ENCODE measurements around the gene ART3. TPM values are rescaled to one million over a fixed set of nuclear protein-coding genes. Genes with fewer than 3 reads are reported as not detected.

The ART3 gene
- total and polyA plus RNA-seq, 9 of the 15 experiments (the other 6 are each of a cell fraction or from before 2014, with no cell fraction given) = 0.69 to 1.4 (median 1.1) TPM; not detected in 1

- CTCF ChIA-PET (ENCODE audit: low intra/inter-chr PET ratio) = interaction anchor here (0.6 to 0.7 kb wide), 3 partner anchors 33 to 407 kb away, joined by 3 read pairs; no protein-coding TSS in a partner anchor
- peak; percentile 91 for ATAC-seq
- BruUV-seq (replicated peaks) = no TSS peak
- TF ChIP-seq RERE (CRISPR knock-in tag; IDR thresholded peaks at IDR 0.05; ENCODE audit: borderline replicate concordance) (0 out of 2 replicates have a peak, but pooled peaks have one; percentile 70), TAF9B (IDR thresholded peaks at IDR 0.05; ENCODE audit: partially characterized antibody) (peak; percentile 97), E2F5 (CRISPR knock-in tag; IDR thresholded peaks at IDR 0.05) (peak; percentile 84; the same call in 1 of the 2 replicates), ZEB2 (IDR thresholded peaks at IDR 0.05) (peak; percentile 98), POLR2H (tag; IDR thresholded peaks at IDR 0.05; ENCODE audit: low read depth) (peak; percentile 84)
These were observed 73.8 kb downstream of the ART3 start, which contains the start of gene NUP54 for GRCh38 chr4:76148142-76148865. Gene NUP54 (minus strand): TSS chr4:76148397. CDS start chr4:76148374, 23 bp downstream.

More at GRCh38 chr4:76148142-76148865, 73.8 kb downstream of the ART3 start, which contains the start of gene NUP54:
- in situ Hi-C loops (cut with MboI) = no loop called here
- no peaks in the 10 kb centered on the region for H3K9me1 ChIP-seq (ENCODE audit: control insufficient read depth, insufficient read depth, low read length)
- H3K36me3 ChIP-seq (ENCODE audit: control insufficient read depth, insufficient read depth, low read length) = peaks cover 37% of the 10 kb centered on the region; the same call in 2 of the 3 replicates
- intact Hi-C loops (cut with micrococcal nuclease) = no loop called here
- DNase-seq (ENCODE audit: extremely low read depth in 1 of 4, low spot score in 3 of 4) (peak; percentile 90 to 98 (median 92)), FAIRE-seq (peak; percentile 92)
- peaks cover 64% of the 10 kb centered on the region for H3K79me2 ChIP-seq (ENCODE audit: control insufficient read depth, insufficient read depth, low read length)
- peaks cover 6% of the 10 kb centered on the region; the same call in 1 of the 2 replicates for H4K20me1 ChIP-seq (replicated peaks; ENCODE audit: control insufficient read depth, insufficient read depth, low read length)
- peak within 1 kb of the TSS; percentile 94 to 99 for H3K9ac ChIP-seq (ENCODE audit: insufficient read depth in 1 of 2, low read depth in 2 of 2, low read length in 2 of 2)
- under 1% methylated on average over 40 of the region's 47 CpGs for WGBS (ENCODE audit: insufficient coverage, low coverage, missing lambda C conversion rate)
- H3K4me1 ChIP-seq (replicated peaks in 1 of 2; ENCODE audit: control insufficient read depth in 2 of 2, insufficient read depth in 2 of 2, low read length in 2 of 2) = peaks cover 4% of the 10 kb centered on the region in 2 experiments; a peak in 1 of 5 replicates
- peak within 1 kb of the TSS; percentile 96 for H3K27ac ChIP-seq (ENCODE audit: extremely low read depth, low read depth, low read length)
- H3K4me3 ChIP-seq = peak within 1 kb of the TSS; percentile 95
- H3K9me3 ChIP-seq (replicated peaks; ENCODE audit: control insufficient read depth, insufficient read depth, low read depth, low read length) = no peaks in the 10 kb centered on the region
- no peaks in the 10 kb centered on the region for H3K27me3 ChIP-seq (ENCODE audit: control insufficient read depth in 2 of 2, insufficient read depth in 2 of 2, low read length in 2 of 2)
- H2AFZ ChIP-seq (ENCODE audit: low read depth, low read length) = peak within 1 kb of the TSS; percentile 78
- POLR2A ChIA-PET = interaction anchor here (0.5 to 1.5 kb wide), 8 partner anchors 8 to 928 kb away, joined by 3 to 8 read pairs (median 4); partner anchors contain the start of gene CCNI
- peak within 1 kb of the TSS; percentile 99 for H3K4me2 ChIP-seq (ENCODE audit: insufficient read depth, low read length)
